Hepatocyte (in vitro differentiated cells): Measurements from ENCODE around the gene ASB4.

Source experiments
- EZH2 ChIP-seq: fragments of 200-600 bp; sonication (generic); IDR thresholded peaks from 2 replicates; pipeline ENCODE4 v1.6.1; 2016; ENCODE audit warnings: antibody characterized with exemption, mild to moderate bottlenecking, borderline replicate concordance
- EZH2phosphoT487 ChIP-seq: fragments of 200-600 bp; sonication (generic); IDR thresholded peaks from one replicate; pipeline ENCODE4 v1.6.1; 2018; ENCODE audit warnings: antibody characterized with exemption, mild to moderate bottlenecking, low read depth, moderate library complexity; ENCODE audit not compliant: unreplicated experiment, severe bottlenecking
- TF ChIP-seq, protein P1 (sequence below): fragments of 200-600 bp; sonication (generic); IDR thresholded peaks from 2 replicates; pipeline ENCODE4 v1.5.1; 2016; ENCODE audit warnings: antibody characterized with exemption, mild to moderate bottlenecking; ENCODE audit not compliant: poor library complexity

DNA sequence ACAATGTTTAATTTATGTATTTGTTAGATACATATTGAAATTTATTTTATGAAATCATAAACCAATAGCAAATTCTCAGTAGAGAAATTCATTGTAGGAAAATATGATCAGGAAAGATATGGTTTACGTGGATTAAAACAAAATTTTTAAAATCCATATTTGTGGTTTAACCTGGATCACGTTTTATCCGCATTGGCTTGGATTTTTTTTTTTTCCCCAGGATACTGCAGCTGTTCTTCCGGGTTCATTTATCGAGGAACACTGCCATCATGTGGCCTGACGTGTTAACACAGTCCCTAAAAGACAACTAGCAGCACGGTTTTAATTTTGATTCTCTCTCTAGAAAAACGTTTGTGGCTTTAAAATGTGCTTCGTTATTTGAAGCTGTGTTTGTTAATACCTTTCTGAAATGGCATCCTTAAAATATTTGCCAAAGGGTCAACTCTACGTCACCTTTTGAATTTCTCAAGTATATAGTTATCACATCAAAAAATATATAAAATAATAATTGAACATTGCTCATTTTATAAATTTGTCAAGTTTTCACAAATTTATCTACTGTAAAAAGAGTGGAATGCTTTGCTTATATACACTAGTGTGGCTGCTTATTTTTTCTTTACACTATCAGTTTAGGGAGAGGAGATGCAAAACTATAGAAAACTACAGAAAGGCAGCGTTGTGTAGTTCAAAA lies 8.7 kb upstream of the ASB4 start:
- TF ChIP-seq, protein P1, sequence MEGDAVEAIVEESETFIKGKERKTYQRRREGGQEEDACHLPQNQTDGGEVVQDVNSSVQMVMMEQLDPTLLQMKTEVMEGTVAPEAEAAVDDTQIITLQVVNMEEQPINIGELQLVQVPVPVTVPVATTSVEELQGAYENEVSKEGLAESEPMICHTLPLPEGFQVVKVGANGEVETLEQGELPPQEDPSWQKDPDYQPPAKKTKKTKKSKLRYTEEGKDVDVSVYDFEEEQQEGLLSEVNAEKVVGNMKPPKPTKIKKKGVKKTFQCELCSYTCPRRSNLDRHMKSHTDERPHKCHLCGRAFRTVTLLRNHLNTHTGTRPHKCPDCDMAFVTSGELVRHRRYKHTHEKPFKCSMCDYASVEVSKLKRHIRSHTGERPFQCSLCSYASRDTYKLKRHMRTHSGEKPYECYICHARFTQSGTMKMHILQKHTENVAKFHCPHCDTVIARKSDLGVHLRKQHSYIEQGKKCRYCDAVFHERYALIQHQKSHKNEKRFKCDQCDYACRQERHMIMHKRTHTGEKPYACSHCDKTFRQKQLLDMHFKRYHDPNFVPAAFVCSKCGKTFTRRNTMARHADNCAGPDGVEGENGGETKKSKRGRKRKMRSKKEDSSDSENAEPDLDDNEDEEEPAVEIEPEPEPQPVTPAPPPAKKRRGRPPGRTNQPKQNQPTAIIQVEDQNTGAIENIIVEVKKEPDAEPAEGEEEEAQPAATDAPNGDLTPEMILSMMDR, result peak; percentile 86
- TF ChIP-seq EZH2, result no peak
- no peak for TF ChIP-seq EZH2phosphoT487
